ENCODE results near the gene PDXP. TPM values are rescaled to one million over a fixed set of nuclear protein-coding genes. Genes with fewer than 3 reads are reported as not detected.

PDXP gene
- total and polyA plus RNA-seq, 9 of the 15 experiments (the other 6 are each of a cell fraction or from before 2014, with no cell fraction given), result 7.9 to 54.2 (median 38.8) TPM

DNA sequence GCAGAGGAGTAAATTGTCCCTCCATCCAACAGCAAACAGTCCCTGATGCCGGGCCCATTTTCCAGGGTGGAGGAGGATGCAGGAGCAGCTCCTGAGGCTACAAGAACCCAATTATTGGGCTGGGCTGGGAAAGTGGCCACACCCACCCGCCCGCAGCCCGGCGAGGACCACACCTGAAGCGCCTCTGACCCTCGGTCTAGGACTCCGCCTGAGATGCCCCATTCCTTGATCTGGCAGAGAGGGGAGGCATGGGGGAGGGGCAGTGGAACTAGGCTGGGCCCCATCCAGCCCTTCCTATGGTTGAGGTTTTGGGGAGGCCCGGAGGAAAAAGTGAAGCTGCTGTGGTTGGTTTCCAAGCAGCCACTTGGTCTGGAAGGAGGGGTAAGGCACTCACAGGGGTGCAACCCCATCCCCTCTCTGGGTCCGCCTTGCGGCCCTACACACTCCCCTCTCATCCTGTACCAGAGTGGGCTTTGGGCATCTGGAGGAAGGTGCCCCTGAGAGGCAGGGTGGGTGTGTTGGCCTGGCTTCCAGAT is 14.5 kb downstream of the PDXP start (continued):
- TF ChIP-seq, protein P1, sequence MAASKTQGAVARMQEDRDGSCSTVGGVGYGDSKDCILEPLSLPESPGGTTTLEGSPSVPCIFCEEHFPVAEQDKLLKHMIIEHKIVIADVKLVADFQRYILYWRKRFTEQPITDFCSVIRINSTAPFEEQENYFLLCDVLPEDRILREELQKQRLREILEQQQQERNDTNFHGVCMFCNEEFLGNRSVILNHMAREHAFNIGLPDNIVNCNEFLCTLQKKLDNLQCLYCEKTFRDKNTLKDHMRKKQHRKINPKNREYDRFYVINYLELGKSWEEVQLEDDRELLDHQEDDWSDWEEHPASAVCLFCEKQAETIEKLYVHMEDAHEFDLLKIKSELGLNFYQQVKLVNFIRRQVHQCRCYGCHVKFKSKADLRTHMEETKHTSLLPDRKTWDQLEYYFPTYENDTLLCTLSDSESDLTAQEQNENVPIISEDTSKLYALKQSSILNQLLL (CRISPR knock-in tag; IDR thresholded peaks at IDR 0.05; ENCODE audit: borderline replicate concordance), result no peak
- TF ChIP-seq MXI1 (IDR thresholded peaks at IDR 0.05; ENCODE audit: low read depth, low read length) (no peak), PML (IDR thresholded peaks at IDR 0.05; ENCODE audit: low read length) (no peak), ZFX (CRISPR knock-in tag; IDR thresholded peaks at IDR 0.05) (no peak)
- TF ChIP-seq, protein P2, sequence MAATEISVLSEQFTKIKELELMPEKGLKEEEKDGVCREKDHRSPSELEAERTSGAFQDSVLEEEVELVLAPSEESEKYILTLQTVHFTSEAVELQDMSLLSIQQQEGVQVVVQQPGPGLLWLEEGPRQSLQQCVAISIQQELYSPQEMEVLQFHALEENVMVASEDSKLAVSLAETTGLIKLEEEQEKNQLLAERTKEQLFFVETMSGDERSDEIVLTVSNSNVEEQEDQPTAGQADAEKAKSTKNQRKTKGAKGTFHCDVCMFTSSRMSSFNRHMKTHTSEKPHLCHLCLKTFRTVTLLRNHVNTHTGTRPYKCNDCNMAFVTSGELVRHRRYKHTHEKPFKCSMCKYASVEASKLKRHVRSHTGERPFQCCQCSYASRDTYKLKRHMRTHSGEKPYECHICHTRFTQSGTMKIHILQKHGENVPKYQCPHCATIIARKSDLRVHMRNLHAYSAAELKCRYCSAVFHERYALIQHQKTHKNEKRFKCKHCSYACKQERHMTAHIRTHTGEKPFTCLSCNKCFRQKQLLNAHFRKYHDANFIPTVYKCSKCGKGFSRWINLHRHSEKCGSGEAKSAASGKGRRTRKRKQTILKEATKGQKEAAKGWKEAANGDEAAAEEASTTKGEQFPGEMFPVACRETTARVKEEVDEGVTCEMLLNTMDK (IDR thresholded peaks at IDR 0.05; ENCODE audit: borderline replicate concordance, insufficient read depth, low read depth, low read length, poor library complexity, severe bottlenecking), result no peak
- TF ChIP-seq, protein P3, sequence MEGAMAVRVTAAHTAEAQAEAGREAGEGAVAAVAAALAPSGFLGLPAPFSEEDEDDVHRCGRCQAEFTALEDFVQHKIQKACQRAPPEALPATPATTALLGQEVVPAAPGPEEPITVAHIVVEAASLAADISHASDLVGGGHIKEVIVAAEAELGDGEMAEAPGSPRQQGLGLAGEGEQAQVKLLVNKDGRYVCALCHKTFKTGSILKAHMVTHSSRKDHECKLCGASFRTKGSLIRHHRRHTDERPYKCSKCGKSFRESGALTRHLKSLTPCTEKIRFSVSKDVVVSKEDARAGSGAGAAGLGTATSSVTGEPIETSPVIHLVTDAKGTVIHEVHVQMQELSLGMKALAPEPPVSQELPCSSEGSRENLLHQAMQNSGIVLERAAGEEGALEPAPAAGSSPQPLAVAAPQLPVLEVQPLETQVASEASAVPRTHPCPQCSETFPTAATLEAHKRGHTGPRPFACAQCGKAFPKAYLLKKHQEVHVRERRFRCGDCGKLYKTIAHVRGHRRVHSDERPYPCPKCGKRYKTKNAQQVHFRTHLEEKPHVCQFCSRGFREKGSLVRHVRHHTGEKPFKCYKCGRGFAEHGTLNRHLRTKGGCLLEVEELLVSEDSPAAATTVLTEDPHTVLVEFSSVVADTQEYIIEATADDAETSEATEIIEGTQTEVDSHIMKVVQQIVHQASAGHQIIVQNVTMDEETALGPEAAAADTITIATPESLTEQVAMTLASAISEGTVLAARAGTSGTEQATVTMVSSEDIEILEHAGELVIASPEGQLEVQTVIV (CRISPR knock-in tag; IDR thresholded peaks at IDR 0.05; ENCODE audit: borderline replicate concordance), result no peak
